Tibial artery (tissue), 4 donors: ENCODE measurements around the gene PCDH15.

ENCODE experiments used
- DNase-seq, 2 donors: peaks; one replicate each; pipeline ENCODE4 v3.0.0-alpha.2; 2019
- H3K27ac ChIP-seq, 2 donors: fragments of 200-600 bp; sonication (generic) in 1 of 2; 1 replicate in 1 of 2; 2 replicates in 1 of 2; pipeline ENCODE4 v1.5.1; 2018 to 2019; ENCODE audit warnings: mild to moderate bottlenecking in 1 of 2
- H3K27me3 ChIP-seq, 2 donors: fragments of 200-600 bp; sonication (generic) in 1 of 2; one replicate each; pipeline versions ENCODE4 v1.5.1 to v1.6.0; 2016 to 2019
- H3K36me3 ChIP-seq, 3 donors: fragments of 200-600 bp; sonication (generic) in 2 of 3; one replicate each; pipeline ENCODE4 v1.5.1; 2016 to 2019; ENCODE audit warnings: mild to moderate bottlenecking in 2 of 3
- H3K4me1 ChIP-seq, 4 donors: fragments of 200-600 bp; sonication (generic) in 2 of 4; 1 replicate in 3 of 4; 2 replicates in 1 of 4; pipeline ENCODE4 v1.5.1; 2016 to 2019
- H3K4me3 ChIP-seq, 2 donors: fragments of 200-600 bp; sonication (generic) in 1 of 2; 1 replicate in 1 of 2; 2 replicates in 1 of 2; pipeline ENCODE4 v1.5.1; 2018 to 2019; ENCODE audit warnings: mild to moderate bottlenecking in 2 of 2
- H3K9me3 ChIP-seq, 3 donors: fragments of 200-600 bp; sonication (generic) in 1 of 3; one replicate each; pipeline ENCODE4 v1.5.1; 2016 to 2019
- CTCF ChIP-seq, 2 experiments: fragments of 200-600 bp in 1 of 2; fragments of 450-650 bp in 1 of 2; IDR thresholded peaks; one replicate each; pipeline ENCODE4 v1.5.1; 2017 to 2019; ENCODE audit warnings: antibody characterized with exemption in 2 of 2, mild to moderate bottlenecking in 1 of 2, moderate library complexity in 1 of 2
- intact Hi-C: fragments of 100-400 bp; cut with DNase I; formaldehyde crosslinking; loops from one replicate; pipeline ENCODE4 v1.15.0; 2023; ENCODE audit warnings: low total_unique reads

The PCDH15 gene

GRCh38 chr10:54826994-54827560, 26.0 kb upstream of the PCDH15 start:
- Histone ChIP-seq H3K4me3 (no peak overlapping the region), H3K27me3 (no peaks in the 10 kb centered on the region), H3K27ac (no peak overlapping the region), H3K4me1 (no peaks in the 10 kb centered on the region), H3K9me3 (no peaks in the 10 kb centered on the region), H3K36me3 (no peaks in the 10 kb centered on the region)
- intact Hi-C loops = no loop called here
- no peak for TF ChIP-seq CTCF (IDR thresholded peaks at IDR 0.05)
- DNase-seq = no peak

GRCh38 chr10:54815583-54815982, 14.6 kb upstream of the PCDH15 start:
- no peak for TF ChIP-seq CTCF (IDR thresholded peaks at IDR 0.05)

GRCh38 chr10:54808186-54808935, 7.3 kb upstream of the PCDH15 start:
- H3K4me3 ChIP-seq = no peak overlapping the region
- DNase-seq = no peak
- no peaks in the 10 kb centered on the region for H3K4me1 ChIP-seq
- no peaks in the 10 kb centered on the region for H3K36me3 ChIP-seq
- no peak for TF ChIP-seq CTCF (IDR thresholded peaks at IDR 0.05)
- no peaks in the 10 kb centered on the region for H3K9me3 ChIP-seq
- intact Hi-C loops = no loop called here
- H3K27me3 ChIP-seq = no peaks in the 10 kb centered on the region
- H3K27ac ChIP-seq = no peak overlapping the region

More at GRCh38 chr10:54815583-54815982, 14.6 kb upstream of the PCDH15 start:
- no peak for DNase-seq
- Histone ChIP-seq H3K36me3 (no peaks in the 10 kb centered on the region), H3K27ac (no peak overlapping the region), H3K4me3 (no peak overlapping the region), H3K27me3 (no peaks in the 10 kb centered on the region), H3K4me1 (no peaks in the 10 kb centered on the region), H3K9me3 (no peaks in the 10 kb centered on the region)
- intact Hi-C loops = no loop called here

- Histone ChIP-seq H3K4me1 (no peaks in the 10 kb centered on the region), H3K9me3 (no peaks in the 10 kb centered on the region), H3K36me3 (no peaks in the 10 kb centered on the region), H3K27ac (no peak overlapping the region), H3K27me3 (no peaks in the 10 kb centered on the region), H3K4me3 (no peak overlapping the region)
- no peak for TF ChIP-seq CTCF (IDR thresholded peaks at IDR 0.05)
- DNase-seq = no peak
- intact Hi-C loops = no loop called here
Observed at GRCh38 chr10:54799506-54799905, 1.5 kb downstream of the PCDH15 start.

GRCh38 chr10:54797636-54798321, 3.3 kb downstream of the PCDH15 start:
- Histone ChIP-seq H3K4me3 (no peak overlapping the region), H3K4me1 (no peaks in the 10 kb centered on the region), H3K27ac (no peak overlapping the region), H3K27me3 (no peaks in the 10 kb centered on the region), H3K36me3 (no peaks in the 10 kb centered on the region), H3K9me3 (no peaks in the 10 kb centered on the region)
- no peak for DNase-seq
- TF ChIP-seq CTCF (IDR thresholded peaks at IDR 0.05) = no peak
- intact Hi-C loops = no loop called here
